NOMO-1 treated with dmso at 0.1 percent for 144 hours (cell line): ENCODE data around the gene TNFRSF12A.
"Not testable (repeated sequence)": the region's sequence is repeated elsewhere in the genome, so short reads cannot be mapped to it uniquely, and the experiment has no call there.

Experiments used
- DNase-seq: peaks from one replicate; lab custom pipeline; 2025; ENCODE audit not compliant: unreplicated experiment; lab: John Stamatoyannopoulos, UW

TNFRSF12A gene

DNA sequence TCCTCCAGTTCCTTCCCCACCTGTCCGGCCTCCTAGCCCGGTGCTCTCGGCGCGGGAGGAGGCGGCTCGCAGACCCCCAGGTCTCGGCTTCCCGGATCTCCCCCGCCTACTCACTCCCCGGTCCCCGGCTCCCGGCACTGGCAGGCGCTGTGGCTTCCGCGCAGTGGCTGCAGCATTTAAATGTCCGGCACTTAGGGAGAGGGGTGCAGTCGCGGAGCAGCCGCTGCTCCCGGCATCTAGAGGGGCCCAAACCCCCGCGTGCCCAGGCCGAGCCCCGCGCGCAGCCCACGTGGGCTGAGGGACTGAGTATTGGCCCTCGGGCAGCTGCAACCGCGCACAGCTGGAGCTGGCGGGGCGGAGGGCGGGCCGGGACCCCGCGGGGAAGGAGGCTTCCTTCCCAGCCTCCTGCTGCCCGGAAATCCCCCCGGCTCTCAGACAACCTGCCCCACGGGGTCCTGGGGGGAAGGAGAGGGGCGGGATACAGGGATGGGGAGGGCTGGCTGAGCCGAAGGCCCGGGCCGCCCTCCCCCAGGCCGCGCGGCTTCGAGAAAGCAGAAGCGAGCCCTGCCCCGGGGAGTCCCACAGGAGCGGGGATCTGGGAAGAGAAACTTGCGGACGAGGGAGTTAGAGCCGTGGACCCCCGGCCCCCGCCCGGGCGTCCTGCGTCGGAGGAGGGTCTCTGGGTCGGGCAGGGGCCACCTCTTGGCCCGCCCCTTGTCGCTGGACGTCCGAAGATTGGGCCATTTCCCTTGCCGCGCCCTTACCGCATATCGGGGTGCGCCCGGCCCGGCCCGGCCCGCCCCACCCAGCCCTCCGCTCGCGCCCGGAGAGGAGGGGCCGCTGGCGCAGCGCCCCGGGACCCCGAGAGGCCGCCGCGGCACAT lies 25.8 kb downstream of the TNFRSF12A start, which contains the start of gene MMP25:
TSS of gene MMP25 (plus strand) at position 804 of the 883 bp plus-strand sequence. CDS start 357 bp downstream, outside the sequence.
- DNase-seq: no peak

GRCh38 chr16:3046641-3047386 lies 26.6 kb downstream of the TNFRSF12A start:
- DNase-seq: no peak

GRCh38 chr16:3047387-3047720 lies 27.2 kb downstream of the TNFRSF12A start:
- DNase-seq: no peak

GRCh38 chr16:3049921-3050481 lies 29.8 kb downstream of the TNFRSF12A start:
- DNase-seq: no peak

GRCh38 chr16:3050487-3050886 lies 30.3 kb downstream of the TNFRSF12A start:
- DNase-seq: no peak

DNA sequence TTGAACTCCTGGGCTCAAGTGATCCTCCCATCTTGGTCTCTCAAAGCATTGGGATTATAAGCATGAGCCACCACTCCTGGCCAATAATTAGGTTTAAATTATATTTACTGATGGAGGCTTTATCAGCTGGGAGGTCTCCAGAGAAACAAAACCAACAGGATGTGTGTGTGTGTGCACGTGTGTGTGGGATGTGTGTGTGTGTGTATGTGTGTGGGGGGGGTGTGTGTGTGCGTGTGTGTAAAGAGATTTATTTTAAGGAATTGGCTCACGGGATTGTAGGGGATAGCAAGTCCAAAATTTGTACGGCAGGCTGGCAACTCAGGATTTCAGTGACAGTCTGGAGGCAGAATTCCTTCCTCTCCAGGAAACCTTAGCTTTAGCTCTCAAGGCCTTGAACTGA lies 30.8 kb downstream of the TNFRSF12A start:
- DNase-seq: no peak

GRCh38 chr16:3051494-3051893 lies 31.3 kb downstream of the TNFRSF12A start:
- no peak for DNase-seq

- DNase-seq: not testable (repeated sequence)
Measured at GRCh38 chr16:3052571-3053329, 32.6 kb downstream of the TNFRSF12A start.

DNA sequence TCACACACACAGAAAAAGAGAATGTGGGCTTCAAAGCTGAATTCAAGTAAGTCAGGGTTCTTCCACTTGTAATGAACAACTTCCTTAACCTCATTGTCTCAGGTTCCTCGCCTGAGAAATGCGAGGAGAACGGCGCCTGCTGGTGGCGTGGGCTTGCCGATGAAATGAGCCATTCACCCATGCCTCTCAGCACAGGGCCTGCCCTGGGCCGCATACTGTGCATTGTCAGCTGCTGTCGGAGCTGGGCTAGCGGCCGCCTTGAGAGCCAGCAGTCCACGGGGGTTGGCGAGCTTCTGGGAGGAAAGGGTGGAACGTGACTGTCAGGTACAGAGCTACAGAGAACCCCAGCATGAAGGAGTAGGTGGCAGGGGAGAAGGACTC lies 33.2 kb downstream of the TNFRSF12A start:
- DNase-seq: not testable (repeated sequence)

DNA sequence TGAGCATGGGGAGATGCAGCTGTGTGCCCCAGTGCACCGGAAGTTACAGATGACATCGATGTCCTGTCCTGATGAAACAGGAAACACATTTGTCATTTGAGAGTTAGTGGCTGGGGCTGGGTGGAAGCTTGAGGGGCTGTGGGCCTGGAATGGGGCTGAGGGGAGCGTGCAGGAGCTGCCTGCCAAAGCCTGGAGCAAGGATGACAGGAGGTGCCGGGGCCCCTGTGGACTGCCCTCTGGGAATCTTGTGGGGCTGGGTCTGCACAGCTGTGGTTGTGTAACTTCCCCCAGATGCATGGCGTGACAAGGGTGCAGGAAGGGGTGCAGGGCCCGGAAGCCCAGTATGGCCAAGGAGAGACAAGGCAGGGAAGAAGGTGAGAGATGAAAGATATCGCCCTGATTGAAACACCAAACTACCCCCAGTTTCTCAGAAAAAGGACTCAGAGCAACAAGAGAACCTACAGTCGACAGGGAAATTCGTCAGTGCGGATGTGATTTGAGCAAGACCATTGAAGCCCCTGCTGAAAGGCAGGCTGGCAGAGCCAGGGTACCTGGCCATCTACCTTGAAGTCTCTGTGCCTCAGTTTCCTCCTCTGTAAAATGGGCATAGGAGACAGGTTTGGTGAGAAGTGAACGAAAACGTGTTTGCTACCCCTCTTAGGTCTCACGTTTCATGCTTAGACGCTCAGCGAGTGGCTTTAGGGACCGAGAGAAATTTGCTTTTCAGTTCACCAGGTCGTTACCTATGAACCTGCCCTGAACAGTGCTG lies 35.0 kb downstream of the TNFRSF12A start:
- peak; percentile 54 for DNase-seq

DNA sequence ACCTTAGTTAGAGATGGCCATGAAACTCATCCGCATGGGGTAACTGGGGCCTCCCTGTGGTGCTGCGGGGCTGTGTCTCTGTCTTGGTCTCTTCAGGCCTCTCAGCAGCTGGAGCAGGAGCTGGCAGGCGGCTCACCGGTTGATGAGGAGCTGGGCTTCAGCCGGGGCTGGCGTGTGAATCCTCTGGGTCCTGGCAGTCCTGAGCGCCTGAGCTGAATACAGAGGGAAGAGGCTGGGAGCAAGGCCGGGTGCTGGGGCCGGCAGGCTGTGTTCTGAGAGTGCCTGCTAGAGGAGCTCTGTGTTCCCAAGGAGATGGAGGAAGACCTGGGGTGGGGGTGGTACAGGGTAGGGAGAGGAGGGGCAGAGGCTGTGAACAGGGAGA lies 35.6 kb downstream of the TNFRSF12A start:
- not testable (repeated sequence) for DNase-seq

- DNase-seq: no peak
Measured at GRCh38 chr16:3056336-3057180, 36.4 kb downstream of the TNFRSF12A start.

DNA sequence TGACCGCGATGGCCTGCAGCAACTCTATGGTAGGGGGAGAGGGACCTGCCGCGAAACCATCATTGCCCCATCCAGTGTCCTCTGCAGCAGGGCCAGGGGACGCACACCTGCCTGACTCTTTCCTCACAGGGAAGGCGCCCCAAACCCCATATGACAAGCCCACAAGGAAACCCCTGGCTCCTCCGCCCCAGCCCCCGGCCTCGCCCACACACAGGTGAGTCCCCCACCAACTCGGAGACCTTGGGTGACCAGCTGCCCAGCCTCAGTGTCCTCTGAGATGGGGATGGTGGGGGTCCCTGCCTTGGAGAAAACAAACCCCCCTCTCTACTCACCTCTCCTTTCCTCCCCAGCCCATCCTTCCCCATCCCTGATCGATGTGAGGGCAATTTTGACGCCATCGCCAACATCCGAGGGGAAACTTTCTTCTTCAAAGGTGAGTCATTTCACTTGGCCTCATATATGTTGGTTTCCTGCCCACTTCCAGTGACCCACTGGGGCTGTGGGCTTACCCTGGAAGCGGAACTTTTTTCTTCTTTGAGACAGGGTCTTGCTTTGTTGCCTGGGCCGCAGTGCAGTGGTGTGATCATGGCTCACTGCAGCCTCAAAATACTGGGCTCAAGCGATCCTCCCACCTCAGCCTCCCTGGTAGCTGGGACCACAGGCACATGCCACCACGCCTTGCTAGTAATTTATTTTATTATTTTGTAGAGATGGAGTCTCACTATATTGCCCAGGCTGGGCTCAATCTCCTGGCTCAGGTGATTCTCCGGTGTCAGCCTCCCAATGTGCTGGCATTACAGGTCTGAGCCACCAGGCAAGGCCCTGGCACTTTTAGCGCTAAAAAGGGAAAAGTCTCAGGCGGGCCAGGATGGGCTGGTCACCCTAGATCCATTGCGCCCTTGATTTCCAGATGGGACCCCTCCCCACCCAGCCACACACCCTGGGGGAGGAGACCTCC lies 37.3 kb downstream of the TNFRSF12A start:
- no peak for DNase-seq

DNA sequence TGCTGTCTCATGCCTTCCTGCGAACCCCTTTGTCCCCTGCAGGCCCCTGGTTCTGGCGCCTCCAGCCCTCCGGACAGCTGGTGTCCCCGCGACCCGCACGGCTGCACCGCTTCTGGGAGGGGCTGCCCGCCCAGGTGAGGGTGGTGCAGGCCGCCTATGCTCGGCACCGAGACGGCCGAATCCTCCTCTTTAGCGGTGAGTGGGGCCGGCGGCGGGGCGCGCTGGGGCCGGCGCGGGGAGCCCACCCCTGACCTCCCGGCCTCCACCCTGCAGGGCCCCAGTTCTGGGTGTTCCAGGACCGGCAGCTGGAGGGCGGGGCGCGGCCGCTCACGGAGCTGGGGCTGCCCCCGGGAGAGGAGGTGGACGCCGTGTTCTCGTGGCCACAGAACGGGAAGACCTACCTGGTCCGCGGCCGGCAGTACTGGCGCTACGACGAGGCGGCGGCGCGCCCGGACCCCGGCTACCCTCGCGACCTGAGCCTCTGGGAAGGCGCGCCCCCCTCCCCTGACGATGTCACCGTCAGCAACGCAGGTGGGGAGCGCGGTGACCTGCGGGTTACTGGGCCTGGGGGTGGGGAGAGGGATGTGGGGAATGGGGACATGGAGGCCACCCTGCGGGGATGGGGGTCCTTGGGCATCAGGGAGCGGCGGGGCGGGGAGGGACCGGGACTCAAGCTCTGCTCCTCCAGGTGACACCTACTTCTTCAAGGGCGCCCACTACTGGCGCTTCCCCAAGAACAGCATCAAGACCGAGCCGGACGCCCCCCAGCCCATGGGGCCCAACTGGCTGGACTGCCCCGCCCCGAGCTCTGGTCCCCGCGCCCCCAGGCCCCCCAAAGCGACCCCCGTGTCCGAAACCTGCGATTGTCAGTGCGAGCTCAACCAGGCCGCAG lies 38.2 kb downstream of the TNFRSF12A start:
- no peak for DNase-seq

DNA sequence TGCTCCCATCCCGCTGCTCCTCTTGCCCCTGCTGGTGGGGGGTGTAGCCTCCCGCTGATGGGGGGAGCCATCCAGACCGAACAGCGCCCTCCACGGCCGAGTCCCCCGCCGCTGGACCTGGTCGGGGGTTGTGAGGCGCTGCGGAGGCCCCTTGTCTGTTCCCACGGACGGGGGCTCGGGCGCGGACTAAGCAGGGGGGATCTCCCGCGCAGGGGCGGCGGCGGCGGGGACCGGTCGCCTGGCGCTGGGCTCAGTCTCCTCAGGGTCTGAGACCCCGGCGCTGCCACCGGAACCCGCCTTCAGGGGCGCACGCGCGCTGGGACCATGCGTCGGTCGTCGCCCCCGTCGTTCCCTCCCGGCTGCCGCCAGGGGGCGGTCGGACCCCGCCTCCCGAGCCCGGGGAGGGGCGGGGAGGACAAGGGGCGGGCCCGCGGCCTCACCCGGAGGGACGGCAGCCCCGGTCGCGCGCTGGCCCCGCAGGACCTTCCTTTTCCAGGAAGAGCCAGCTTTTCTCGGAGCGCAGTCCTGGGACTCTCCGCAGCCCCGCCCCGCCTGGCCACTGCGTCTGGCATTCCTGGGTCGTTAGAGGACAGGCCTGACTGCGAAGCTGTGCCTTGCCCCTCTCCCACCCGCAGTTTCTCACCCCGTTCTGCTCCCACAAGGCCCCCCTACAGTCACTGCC lies 39.0 kb downstream of the TNFRSF12A start:
- DNase-seq: peak; percentile 22

DNA sequence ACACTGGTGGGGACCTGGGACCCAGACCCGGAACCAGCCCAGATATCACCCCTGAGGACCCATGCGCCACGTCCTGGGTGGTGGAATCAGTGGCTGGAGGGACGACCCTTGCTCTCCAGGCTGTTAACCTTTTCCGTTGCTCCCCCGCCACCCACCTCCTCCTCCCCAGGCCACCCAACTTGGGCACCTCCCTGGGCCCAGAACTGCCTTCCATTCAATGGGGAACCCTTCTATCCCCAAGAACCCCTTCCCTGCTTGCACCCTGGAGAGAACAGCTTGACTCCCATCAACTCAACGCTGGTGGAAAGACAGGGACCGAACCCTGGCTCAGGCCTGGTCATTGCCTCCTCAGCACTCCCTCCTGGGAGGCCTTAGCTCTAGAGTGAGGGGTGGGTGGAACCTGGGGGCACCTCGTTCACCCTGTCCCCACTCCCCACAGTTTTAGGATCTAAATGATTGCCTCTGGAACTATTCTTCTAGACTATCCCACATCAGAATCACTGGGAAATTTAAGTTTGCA lies 39.6 kb downstream of the TNFRSF12A start:
- no peak for DNase-seq
